ENCODE data around the gene SCNN1A.

Gene SCNN1A

DNA sequence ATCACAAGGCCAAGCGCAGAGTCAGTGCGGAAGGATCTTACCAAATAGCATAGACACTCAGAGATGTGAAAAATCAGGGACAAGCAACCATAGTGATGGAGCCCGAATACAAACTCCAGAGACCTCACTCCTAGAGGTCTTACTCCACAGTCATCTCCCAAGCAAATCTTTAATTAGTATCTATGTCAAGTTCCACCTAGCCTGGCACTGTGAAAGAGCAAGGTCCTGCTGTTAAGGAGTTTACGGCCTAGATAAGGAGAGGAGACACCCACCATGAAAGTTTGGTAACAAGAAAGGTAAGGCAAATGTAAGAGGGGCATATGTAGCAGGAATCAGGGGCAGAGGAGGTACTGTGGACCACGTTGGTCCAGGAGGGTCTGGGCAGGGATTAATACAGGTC is 72.3 kb downstream of the SCNN1A start:
- Mint-ChIP-seq H3K4me1 (ENCODE audit: low read depth) (no peaks in the 10 kb centered on the region), H3K9me3 (no peaks in the 10 kb centered on the region), H3K27me3 (ENCODE audit: low read depth) (peaks cover 30% of the 10 kb centered on the region), H3K27ac (no peak overlapping the region), H3K36me3 (ENCODE audit: low read depth) (no peaks in the 10 kb centered on the region), H3K4me3 (no peak overlapping the region)

DNA sequence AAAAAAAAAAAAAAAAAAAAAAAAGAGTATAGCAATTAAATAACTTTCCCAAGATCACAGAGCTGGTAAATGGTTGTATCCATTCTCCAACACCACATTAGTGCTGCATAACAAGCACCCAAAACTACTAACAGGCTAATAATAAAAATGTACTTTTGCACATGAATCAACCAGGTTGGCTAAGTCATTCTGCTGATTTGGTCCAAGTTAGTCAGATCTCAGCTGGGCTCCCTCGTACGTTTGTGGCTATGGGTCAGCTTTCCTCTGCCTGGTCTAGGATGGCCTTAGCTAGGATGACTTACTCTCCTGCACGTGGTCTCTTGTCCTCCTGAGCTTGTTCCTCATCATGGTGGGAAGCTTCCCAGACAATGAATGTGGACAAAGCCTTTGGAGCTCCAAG is 72.7 kb downstream of the SCNN1A start:
- Mint-ChIP-seq H3K4me3 (no peak overlapping the region), H3K36me3 (ENCODE audit: low read depth) (no peaks in the 10 kb centered on the region), H3K9me3 (no peaks in the 10 kb centered on the region), H3K27me3 (ENCODE audit: low read depth) (peaks cover 26% of the 10 kb centered on the region), H3K27ac (no peak overlapping the region), H3K4me1 (ENCODE audit: low read depth) (no peaks in the 10 kb centered on the region)

DNA sequence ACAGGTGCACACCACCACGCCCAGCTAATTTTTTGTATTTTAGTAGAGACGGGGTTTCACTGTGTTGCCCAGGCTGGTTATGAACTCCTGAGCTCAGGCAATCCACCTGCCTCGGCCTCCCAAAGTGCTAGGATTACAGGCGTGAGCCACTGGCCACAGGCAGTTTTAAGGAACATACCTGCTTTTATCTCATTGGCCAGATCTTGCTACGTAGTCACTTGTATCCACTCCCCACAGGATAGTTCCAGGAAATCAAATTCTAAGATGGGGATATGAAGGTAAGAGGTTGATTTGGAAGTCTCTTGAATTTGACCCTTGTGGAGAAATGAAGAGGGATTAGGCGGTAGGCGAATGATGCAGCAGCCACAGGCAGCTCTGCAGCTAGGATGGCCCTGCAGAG is 73.6 kb downstream of the SCNN1A start:
- Mint-ChIP-seq H3K4me3 (no peak overlapping the region), H3K36me3 (ENCODE audit: low read depth) (no peaks in the 10 kb centered on the region), H3K27me3 (ENCODE audit: low read depth) (peaks cover 21% of the 10 kb centered on the region), H3K9me3 (no peaks in the 10 kb centered on the region), H3K4me1 (ENCODE audit: low read depth) (no peaks in the 10 kb centered on the region), H3K27ac (no peak overlapping the region)

DNA sequence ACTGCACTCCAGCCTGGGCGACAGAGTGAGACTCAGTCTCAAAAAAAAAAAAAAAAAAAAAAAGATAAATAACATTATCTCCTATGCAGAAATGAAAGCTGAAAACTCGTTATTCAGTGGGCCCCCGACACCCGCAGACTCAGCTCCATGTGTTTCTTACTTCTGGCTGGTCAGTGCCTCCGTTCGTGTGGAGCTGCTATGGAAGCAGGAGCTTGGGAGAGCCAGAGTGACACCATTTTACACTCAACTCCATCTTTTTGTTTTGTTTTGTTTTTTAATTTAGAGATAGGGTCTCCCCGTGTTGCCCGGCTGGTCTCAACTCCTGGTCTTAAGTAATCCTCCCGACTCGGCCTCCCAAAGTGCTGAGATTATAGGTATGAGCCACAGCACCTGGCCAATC is 78.2 kb downstream of the SCNN1A start:
- Mint-ChIP-seq H3K36me3 (ENCODE audit: low read depth) (no peaks in the 10 kb centered on the region), H3K4me1 (ENCODE audit: low read depth) (no peaks in the 10 kb centered on the region), H3K9me3 (no peaks in the 10 kb centered on the region), H3K27ac (no peak overlapping the region), H3K4me3 (no peak overlapping the region), H3K27me3 (ENCODE audit: low read depth) (peaks cover 14% of the 10 kb centered on the region)
